Nephron (organoid): ENCODE data around the gene HTD2.
"Not testable (repeated sequence)": the region's sequence is repeated elsewhere in the genome, so short reads cannot be mapped to it uniquely, and the experiment has no call there.

Experiments used
- H3K27ac Mint-ChIP-seq, 3 experiments: 2 replicates each; pipeline ENCODE4 v1.8.0; 2020; ENCODE audit warnings: mixed read lengths in 3 of 3, mild to moderate bottlenecking in 2 of 3, moderate library complexity in 1 of 3
- H3K27me3 Mint-ChIP-seq: 2 replicates; pipeline ENCODE4 v1.8.0; 2021; ENCODE audit warnings: low read depth, mild to moderate bottlenecking, moderate library complexity, mixed read lengths
- H3K36me3 Mint-ChIP-seq: 2 replicates; pipeline ENCODE4 v1.8.0; 2020; ENCODE audit warnings: low read depth, mixed read lengths
- H3K4me1 Mint-ChIP-seq: 2 replicates; pipeline ENCODE4 v1.8.0; 2020; ENCODE audit warnings: mixed read lengths
- H3K4me3 Mint-ChIP-seq, 3 experiments: 2 replicates each; pipeline ENCODE4 v1.8.0; 2020; ENCODE audit warnings: mild to moderate bottlenecking in 3 of 3, mixed read lengths in 3 of 3, moderate library complexity in 2 of 3
- H3K9me3 Mint-ChIP-seq: 2 replicates; pipeline ENCODE4 v1.8.0; 2020; ENCODE audit warnings: mixed read lengths
- CTCF ChIP-seq, 3 experiments: fragments of 200-600 bp; sonication (generic); IDR thresholded peaks; one replicate each; pipeline ENCODE4 v1.5.0; 2021; ENCODE audit warnings: antibody characterized with exemption in 3 of 3; ENCODE audit not compliant: unreplicated experiment in 3 of 3

The HTD2 gene

GRCh38 chr3:58274027-58274614 is 32.2 kb upstream of the HTD2 start:
- no peak overlapping the region for H3K27ac Mint-ChIP-seq
- no peak overlapping the region for H3K4me3 Mint-ChIP-seq
- peaks cover 70% of the 10 kb centered on the region for H3K36me3 Mint-ChIP-seq
- no peaks in the 10 kb centered on the region for H3K27me3 Mint-ChIP-seq
- no peak for TF ChIP-seq CTCF (IDR thresholded peaks at IDR 0.05; ENCODE audit: unreplicated experiment in 3 of 3)
- no peaks in the 10 kb centered on the region for H3K4me1 Mint-ChIP-seq
- H3K9me3 Mint-ChIP-seq: peaks cover 15% of the 10 kb centered on the region

GRCh38 chr3:58281069-58281468 is 25.3 kb upstream of the HTD2 start:
- H3K4me3 Mint-ChIP-seq: no peak overlapping the region
- no peak overlapping the region for H3K27ac Mint-ChIP-seq
- H3K4me1 Mint-ChIP-seq: no peaks in the 10 kb centered on the region
- H3K9me3 Mint-ChIP-seq: peaks cover 20% of the 10 kb centered on the region
- H3K27me3 Mint-ChIP-seq: peaks cover 4% of the 10 kb centered on the region
- TF ChIP-seq CTCF (IDR thresholded peaks at IDR 0.05; ENCODE audit: unreplicated experiment in 3 of 3): no peak
- H3K36me3 Mint-ChIP-seq: peaks cover 74% of the 10 kb centered on the region

GRCh38 chr3:58285334-58285733 is 21.0 kb upstream of the HTD2 start:
- Mint-ChIP-seq H3K4me1 (peaks cover 8% of the 10 kb centered on the region), H3K27me3 (peaks cover 4% of the 10 kb centered on the region), H3K27ac (no peak overlapping the region), H3K9me3 (peaks cover 4% of the 10 kb centered on the region), H3K36me3 (peaks cover 44% of the 10 kb centered on the region), H3K4me3 (no peak overlapping the region)
- TF ChIP-seq CTCF (IDR thresholded peaks at IDR 0.05; ENCODE audit: unreplicated experiment in 3 of 3): no peak

- no peaks in the 10 kb centered on the region for H3K27me3 Mint-ChIP-seq
- no peak overlapping the region for H3K27ac Mint-ChIP-seq
- H3K36me3 Mint-ChIP-seq: peaks cover 44% of the 10 kb centered on the region
- no peak for TF ChIP-seq CTCF (IDR thresholded peaks at IDR 0.05; ENCODE audit: unreplicated experiment in 3 of 3)
- H3K4me3 Mint-ChIP-seq: no peak overlapping the region
- H3K9me3 Mint-ChIP-seq: peaks cover 4% of the 10 kb centered on the region
- H3K4me1 Mint-ChIP-seq: peaks cover 8% of the 10 kb centered on the region
Measured at GRCh38 chr3:58287354-58287753, 19.0 kb upstream of the HTD2 start.

GRCh38 chr3:58288011-58288728 is 18.1 kb upstream of the HTD2 start:
- Mint-ChIP-seq H3K9me3 (peaks cover 4% of the 10 kb centered on the region), H3K27me3 (no peaks in the 10 kb centered on the region), H3K4me1 (peaks cover 8% of the 10 kb centered on the region), H3K4me3 (no peak overlapping the region), H3K36me3 (peaks cover 40% of the 10 kb centered on the region), H3K27ac (no peak overlapping the region)
- peak in 1 of 3 experiments; percentile 14 for TF ChIP-seq CTCF (IDR thresholded peaks at IDR 0.05; ENCODE audit: unreplicated experiment in 3 of 3)

- peaks cover 38% of the 10 kb centered on the region for H3K36me3 Mint-ChIP-seq
- H3K9me3 Mint-ChIP-seq, H3K27me3 Mint-ChIP-seq, H3K4me1 Mint-ChIP-seq, H3K4me3 Mint-ChIP-seq, H3K27ac Mint-ChIP-seq: not testable (repeated sequence)
Measured at GRCh38 chr3:58288964-58289613, 17.2 kb upstream of the HTD2 start.

- H3K4me1 Mint-ChIP-seq, H3K27ac Mint-ChIP-seq, H3K27me3 Mint-ChIP-seq, H3K9me3 Mint-ChIP-seq, H3K4me3 Mint-ChIP-seq: not testable (repeated sequence)
- peaks cover 33% of the 10 kb centered on the region for H3K36me3 Mint-ChIP-seq
Measured at GRCh38 chr3:58290446-58290845, 15.9 kb upstream of the HTD2 start.
